Measurements from ENCODE around the gene ARSI. TPM values are rescaled to one million over a fixed set of nuclear protein-coding genes. Genes with fewer than 3 reads are reported as not detected.

ARSI gene
- total and polyA plus RNA-seq, 2 donors: 0.59 to 0.76 TPM

DNA sequence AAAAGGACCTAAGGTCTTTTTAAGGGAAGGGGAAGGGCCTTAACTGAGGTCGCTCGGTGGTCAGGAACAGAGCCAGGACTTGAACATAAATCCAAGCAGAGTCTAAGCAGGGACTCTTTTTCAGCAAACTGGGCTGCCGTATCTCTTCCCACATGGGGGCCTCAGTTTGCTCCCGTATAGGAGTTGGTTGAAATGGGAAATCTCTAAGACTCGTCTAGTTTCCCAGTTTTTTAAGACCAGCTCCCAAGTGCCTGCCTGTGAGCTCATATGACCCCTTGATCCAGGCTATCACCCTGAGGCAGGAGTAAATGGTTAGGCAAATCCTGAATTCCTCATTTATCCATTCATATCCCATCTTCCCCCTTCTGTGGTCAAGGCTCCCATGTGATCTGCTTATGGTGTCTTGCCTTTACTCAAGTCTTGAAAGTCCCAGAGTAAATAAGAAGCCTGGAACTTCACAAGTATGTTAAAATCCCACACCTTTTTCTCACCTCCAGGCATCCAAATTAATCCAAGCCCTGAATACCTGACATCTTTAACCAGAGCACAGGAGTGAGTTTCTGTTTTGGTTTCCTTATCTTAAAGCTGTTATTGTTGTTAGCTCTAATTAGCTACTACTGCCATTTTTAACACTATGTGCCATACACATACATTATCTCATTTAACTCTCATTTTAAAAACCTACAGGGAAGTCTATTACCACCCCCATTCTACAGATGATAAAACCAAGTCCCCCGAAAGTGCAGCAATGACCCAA, 3.0 kb downstream of the ARSI start:
- H3K36me3 ChIP-seq (ENCODE audit: control insufficient read depth in 2 of 2, insufficient read depth in 2 of 2, low read length in 1 of 2): no peaks in the 10 kb centered on the region
- H3K27me3 ChIP-seq (ENCODE audit: control insufficient read depth in 2 of 2, insufficient read depth in 1 of 2, low read length in 1 of 2): peaks cover 20 to 50% of the 10 kb centered on the region in 2 donors
- peaks cover 0 to 11% of the 10 kb centered on the region in 2 donors for H3K4me1 ChIP-seq (ENCODE audit: control insufficient read depth in 2 of 2, insufficient read depth in 2 of 2, low read length in 2 of 2)
- no peaks in the 10 kb centered on the region for H3K9me3 ChIP-seq (ENCODE audit: control insufficient read depth in 2 of 2, insufficient read depth in 1 of 2, low read length in 1 of 2)
- no peak for DNase-seq (ENCODE audit: low read depth in 6 of 9, low spot score in 9 of 9)
- H3K4me3 ChIP-seq (ENCODE audit: low read length in 2 of 2): no peak overlapping the region
- WGBS: 89% methylated on average over 6 of the region's 6 CpGs
- H3K27ac ChIP-seq (ENCODE audit: low read depth in 1 of 2, low read length in 1 of 2): no peak overlapping the region

DNA sequence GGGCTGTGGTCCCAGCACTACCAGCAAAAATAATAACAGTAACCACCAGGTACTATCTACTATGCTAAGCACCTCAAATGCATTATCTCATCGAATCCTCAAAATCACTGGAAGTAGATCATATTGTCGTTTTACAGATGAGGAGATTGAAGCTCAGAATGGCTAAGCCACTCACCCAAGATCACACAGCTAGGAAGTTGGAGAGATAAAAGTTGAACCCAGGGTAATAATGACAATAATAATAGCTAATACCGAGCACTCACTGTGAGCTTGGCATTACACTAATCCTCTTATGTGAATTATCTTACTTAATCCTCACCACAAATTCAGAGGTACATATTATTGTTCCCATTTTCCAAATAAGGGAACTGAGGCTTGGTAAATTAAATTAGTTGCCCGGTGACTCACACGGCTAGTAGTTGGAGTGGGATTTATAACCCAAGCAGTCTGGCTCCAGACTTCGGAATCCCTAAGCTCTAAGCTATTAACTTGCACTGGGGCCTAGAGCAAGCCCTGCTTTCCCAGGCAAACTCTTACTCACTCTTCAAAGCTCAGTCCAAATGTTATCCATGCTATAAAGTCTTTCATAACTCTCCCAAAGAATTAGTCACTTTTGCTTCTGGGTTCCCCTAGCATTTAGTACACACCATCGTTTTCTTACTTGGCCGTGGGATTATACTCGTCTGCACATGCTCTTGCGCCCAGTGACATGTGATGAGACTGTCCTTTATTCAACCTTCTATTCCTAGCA, 3.8 kb downstream of the ARSI start:
- DNase-seq (ENCODE audit: low read depth in 6 of 9, low spot score in 9 of 9): no peak
- WGBS: 95% methylated on average over 10 of the region's 10 CpGs
- Histone ChIP-seq H3K27me3 (ENCODE audit: control insufficient read depth in 2 of 2, insufficient read depth in 1 of 2, low read length in 1 of 2) (peaks cover 20 to 42% of the 10 kb centered on the region in 2 donors), H3K4me1 (ENCODE audit: control insufficient read depth in 2 of 2, insufficient read depth in 2 of 2, low read length in 2 of 2) (peaks cover 0 to 7% of the 10 kb centered on the region in 2 donors), H3K36me3 (ENCODE audit: control insufficient read depth in 2 of 2, insufficient read depth in 2 of 2, low read length in 1 of 2) (no peaks in the 10 kb centered on the region), H3K4me3 (ENCODE audit: low read length in 2 of 2) (no peak overlapping the region), H3K9me3 (ENCODE audit: control insufficient read depth in 2 of 2, insufficient read depth in 1 of 2, low read length in 1 of 2) (no peaks in the 10 kb centered on the region), H3K27ac (ENCODE audit: low read depth in 1 of 2, low read length in 1 of 2) (no peak overlapping the region)

DNA sequence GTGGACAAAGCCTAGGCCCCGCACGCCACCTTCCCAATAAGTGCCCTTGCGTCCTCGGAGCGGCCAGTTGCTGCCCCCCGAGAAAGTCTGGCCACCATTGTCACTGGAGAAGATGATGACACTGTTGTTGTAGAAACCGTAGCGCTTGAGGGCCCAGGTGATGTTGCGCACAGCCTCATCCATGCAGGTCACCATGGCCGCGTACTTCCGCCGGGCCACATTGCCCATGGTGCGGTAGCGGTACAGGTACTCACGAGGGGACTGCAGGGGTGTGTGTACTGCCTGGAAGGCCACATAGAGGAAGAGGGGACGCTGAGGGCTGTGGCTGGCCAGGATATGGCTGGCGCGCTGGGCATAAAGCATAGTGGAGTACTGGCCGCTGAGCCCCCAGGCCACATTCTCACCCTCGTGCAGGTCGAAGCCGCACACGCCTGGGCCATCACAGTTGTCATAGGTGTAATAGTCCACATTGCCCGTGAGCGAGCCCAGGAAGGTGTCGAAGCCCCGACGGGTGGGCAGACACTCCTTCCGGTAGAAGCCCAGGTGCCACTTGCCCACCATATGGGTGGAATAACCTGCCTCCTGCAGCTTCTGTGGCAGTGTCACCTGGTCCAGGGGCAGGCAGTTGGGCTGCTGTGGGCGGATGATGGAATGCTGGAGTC, 4.6 kb downstream of the ARSI start:
- no peak for DNase-seq (ENCODE audit: low read depth in 6 of 9, low spot score in 9 of 9)
- WGBS: 96% methylated on average over 31 of the region's 31 CpGs
- peaks cover 14 to 37% of the 10 kb centered on the region in 2 donors for H3K27me3 ChIP-seq (ENCODE audit: control insufficient read depth in 2 of 2, insufficient read depth in 1 of 2, low read length in 1 of 2)

DNA sequence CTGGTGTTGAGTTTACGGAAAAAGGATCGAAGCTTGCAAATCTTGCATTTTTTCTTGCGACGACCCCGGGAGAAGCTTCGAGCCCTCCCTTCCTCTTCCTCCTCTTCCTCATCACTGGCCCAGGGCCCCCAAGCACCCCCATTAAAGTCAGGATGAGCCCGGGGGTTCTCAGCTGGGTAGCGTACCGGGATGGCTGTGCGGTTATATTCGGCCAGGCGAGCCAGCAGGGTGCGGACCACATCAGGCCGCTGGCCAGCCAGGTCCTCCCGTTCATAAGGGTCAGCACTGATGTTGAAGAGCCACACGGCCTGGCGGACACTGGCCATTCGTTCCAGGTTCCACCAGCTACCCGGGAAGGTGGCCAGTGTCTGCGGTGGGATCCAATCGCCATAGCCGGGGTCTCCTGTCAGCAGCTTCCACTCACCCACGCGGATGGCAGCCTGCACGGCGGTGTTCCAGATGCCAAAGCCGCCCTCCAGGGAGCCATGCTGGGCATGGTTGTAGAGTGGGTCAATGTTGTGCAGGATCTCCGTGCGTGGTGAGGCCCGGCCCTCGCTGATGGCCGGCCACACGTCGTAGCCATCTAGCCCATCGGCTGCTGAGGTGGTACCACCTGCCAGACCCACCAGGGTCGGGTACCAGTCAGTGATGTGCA, 5.3 kb downstream of the ARSI start:
- H3K4me3 ChIP-seq (ENCODE audit: low read length in 2 of 2): no peak overlapping the region
- no peak for DNase-seq (ENCODE audit: low read depth in 6 of 9, low spot score in 9 of 9)
- 98% methylated on average over 36 of the region's 36 CpGs for WGBS
- no peaks in the 10 kb centered on the region for H3K36me3 ChIP-seq (ENCODE audit: control insufficient read depth in 2 of 2, insufficient read depth in 2 of 2, low read length in 1 of 2)
- no peaks in the 10 kb centered on the region for H3K9me3 ChIP-seq (ENCODE audit: control insufficient read depth in 2 of 2, insufficient read depth in 1 of 2, low read length in 1 of 2)
- H3K27me3 ChIP-seq (ENCODE audit: control insufficient read depth in 2 of 2, insufficient read depth in 1 of 2, low read length in 1 of 2): peaks cover 7 to 30% of the 10 kb centered on the region in 2 donors
- H3K4me1 ChIP-seq (ENCODE audit: control insufficient read depth in 2 of 2, insufficient read depth in 2 of 2, low read length in 2 of 2): peaks cover 0 to 5% of the 10 kb centered on the region in 2 donors
- no peak overlapping the region for H3K27ac ChIP-seq (ENCODE audit: low read depth in 1 of 2, low read length in 1 of 2)

More for the DNA sequence above, 4.6 kb downstream of the ARSI start:
- Histone ChIP-seq H3K4me3 (ENCODE audit: low read length in 2 of 2) (no peak overlapping the region), H3K27ac (ENCODE audit: low read depth in 1 of 2, low read length in 1 of 2) (no peak overlapping the region), H3K4me1 (ENCODE audit: control insufficient read depth in 2 of 2, insufficient read depth in 2 of 2, low read length in 2 of 2) (peaks cover 0 to 7% of the 10 kb centered on the region in 2 donors), H3K9me3 (ENCODE audit: control insufficient read depth in 2 of 2, insufficient read depth in 1 of 2, low read length in 1 of 2) (no peaks in the 10 kb centered on the region), H3K36me3 (ENCODE audit: control insufficient read depth in 2 of 2, insufficient read depth in 2 of 2, low read length in 1 of 2) (no peaks in the 10 kb centered on the region)

DNA sequence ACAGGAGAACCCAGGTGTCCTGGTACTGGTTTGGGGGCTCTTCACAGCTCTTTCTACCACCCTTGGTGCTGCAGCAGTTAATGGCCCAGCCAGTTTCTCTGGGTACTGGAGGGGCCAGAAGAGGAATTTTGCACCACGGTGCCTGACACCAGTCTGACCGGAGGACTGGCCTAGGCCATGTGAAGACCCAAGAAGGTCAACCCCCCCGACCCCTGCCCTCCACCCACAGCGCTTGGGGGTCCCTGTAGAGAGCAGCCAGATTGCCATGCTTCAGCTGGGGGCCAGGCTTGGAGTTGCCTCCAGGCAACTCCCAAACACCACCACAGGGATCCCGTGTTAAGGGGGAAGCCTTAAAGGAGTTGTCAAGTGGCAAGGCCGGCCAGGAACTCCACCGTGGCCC, 6.2 kb downstream of the ARSI start:
- Histone ChIP-seq H3K9me3 (ENCODE audit: control insufficient read depth in 2 of 2, insufficient read depth in 1 of 2, low read length in 1 of 2) (no peaks in the 10 kb centered on the region), H3K4me1 (ENCODE audit: control insufficient read depth in 2 of 2, insufficient read depth in 2 of 2, low read length in 2 of 2) (peaks cover 0 to 5% of the 10 kb centered on the region in 2 donors), H3K27ac (ENCODE audit: low read depth in 1 of 2, low read length in 1 of 2) (no peak overlapping the region), H3K36me3 (ENCODE audit: control insufficient read depth in 2 of 2, insufficient read depth in 2 of 2, low read length in 1 of 2) (no peaks in the 10 kb centered on the region), H3K27me3 (ENCODE audit: control insufficient read depth in 2 of 2, insufficient read depth in 1 of 2, low read length in 1 of 2) (peaks cover 0 to 24% of the 10 kb centered on the region in 2 donors), H3K4me3 (ENCODE audit: low read length in 2 of 2) (no peak overlapping the region)
- no peak for DNase-seq (ENCODE audit: low read depth in 6 of 9, low spot score in 9 of 9)
- 96% methylated on average over 7 of the region's 7 CpGs for WGBS

DNA sequence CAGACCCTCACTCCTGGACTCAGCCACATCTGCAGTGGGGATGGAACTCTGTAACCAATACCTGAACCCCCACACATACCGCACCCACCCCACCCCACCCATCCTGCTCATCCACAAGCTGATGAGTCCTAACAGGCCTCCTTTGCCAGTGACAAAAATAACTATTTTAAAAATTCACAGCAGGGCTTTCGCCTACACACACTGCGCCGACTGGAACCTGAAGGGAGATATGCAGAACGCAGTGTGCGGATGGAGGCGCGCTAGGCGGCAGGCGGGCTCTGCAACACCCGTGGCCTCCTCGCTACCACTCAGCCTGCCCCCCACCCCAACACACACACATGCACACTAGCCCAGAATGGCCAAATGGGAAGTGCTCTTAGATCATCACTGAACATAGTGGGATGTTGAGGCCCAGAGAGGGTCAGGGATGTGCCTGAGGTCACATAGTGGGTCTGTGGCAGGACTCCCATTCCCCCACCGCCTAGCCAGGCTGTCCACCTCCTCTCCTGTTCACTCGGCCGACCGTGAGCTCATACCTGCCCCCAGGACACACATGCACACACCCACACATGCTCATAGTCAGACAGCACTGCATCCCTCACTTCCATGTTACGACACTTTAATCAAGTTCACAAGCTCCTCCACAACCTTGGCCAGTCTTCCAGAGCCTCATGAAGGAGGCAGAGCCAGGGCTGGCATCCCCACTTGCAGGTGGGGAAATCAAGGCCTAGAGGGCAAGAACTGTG, 6.8 kb downstream of the ARSI start:
- H3K27ac ChIP-seq (ENCODE audit: low read depth in 1 of 2, low read length in 1 of 2): no peak overlapping the region
- peaks cover 0 to under 1% of the 10 kb centered on the region in 2 donors for H3K4me1 ChIP-seq (ENCODE audit: control insufficient read depth in 2 of 2, insufficient read depth in 2 of 2, low read length in 2 of 2)
- no peak overlapping the region for H3K4me3 ChIP-seq (ENCODE audit: low read length in 2 of 2)
- no peaks in the 10 kb centered on the region for H3K36me3 ChIP-seq (ENCODE audit: control insufficient read depth in 2 of 2, insufficient read depth in 2 of 2, low read length in 1 of 2)
- DNase-seq (ENCODE audit: low read depth in 6 of 9, low spot score in 9 of 9): no peak
- 92% methylated on average over 17 of the region's 17 CpGs for WGBS
- H3K27me3 ChIP-seq (ENCODE audit: control insufficient read depth in 2 of 2, insufficient read depth in 1 of 2, low read length in 1 of 2): peaks cover 0 to 23% of the 10 kb centered on the region in 2 donors
- H3K9me3 ChIP-seq (ENCODE audit: control insufficient read depth in 2 of 2, insufficient read depth in 1 of 2, low read length in 1 of 2): no peaks in the 10 kb centered on the region

DNA sequence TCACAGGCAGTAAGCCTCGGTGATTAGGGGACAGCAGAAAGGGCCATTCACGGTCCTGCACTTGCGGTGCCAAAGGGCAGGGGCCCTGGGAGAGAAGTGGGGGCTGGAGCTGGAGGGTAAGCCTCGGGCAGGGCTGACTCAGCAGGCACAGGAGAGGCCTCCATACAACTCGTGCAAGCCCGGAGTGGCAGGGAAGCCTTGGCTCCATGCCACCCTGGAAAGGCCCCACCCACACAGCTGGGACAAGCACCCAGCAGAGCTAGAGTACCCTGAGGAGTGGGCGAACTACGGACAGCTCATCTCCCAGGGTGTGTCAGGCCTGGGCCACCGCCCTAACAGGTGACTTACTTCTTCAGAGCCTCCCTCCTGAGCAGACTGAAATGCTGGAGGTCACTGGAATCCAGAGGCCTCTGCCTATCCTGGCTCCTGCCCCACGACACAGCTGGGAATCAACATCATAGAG, 7.5 kb downstream of the ARSI start:
- Histone ChIP-seq H3K4me3 (ENCODE audit: low read length in 2 of 2) (no peak overlapping the region), H3K27me3 (ENCODE audit: control insufficient read depth in 2 of 2, insufficient read depth in 1 of 2, low read length in 1 of 2) (peaks cover 0 to 16% of the 10 kb centered on the region in 2 donors), H3K36me3 (ENCODE audit: control insufficient read depth in 2 of 2, insufficient read depth in 2 of 2, low read length in 1 of 2) (no peaks in the 10 kb centered on the region), H3K4me1 (ENCODE audit: control insufficient read depth in 2 of 2, insufficient read depth in 2 of 2, low read length in 2 of 2) (no peaks in the 10 kb centered on the region), H3K27ac (ENCODE audit: low read depth in 1 of 2, low read length in 1 of 2) (no peak overlapping the region), H3K9me3 (ENCODE audit: control insufficient read depth in 2 of 2, insufficient read depth in 1 of 2, low read length in 1 of 2) (no peaks in the 10 kb centered on the region)
- WGBS: 93% methylated on average over 10 of the region's 10 CpGs
- no peak for DNase-seq (ENCODE audit: low read depth in 6 of 9, low spot score in 9 of 9)

DNA sequence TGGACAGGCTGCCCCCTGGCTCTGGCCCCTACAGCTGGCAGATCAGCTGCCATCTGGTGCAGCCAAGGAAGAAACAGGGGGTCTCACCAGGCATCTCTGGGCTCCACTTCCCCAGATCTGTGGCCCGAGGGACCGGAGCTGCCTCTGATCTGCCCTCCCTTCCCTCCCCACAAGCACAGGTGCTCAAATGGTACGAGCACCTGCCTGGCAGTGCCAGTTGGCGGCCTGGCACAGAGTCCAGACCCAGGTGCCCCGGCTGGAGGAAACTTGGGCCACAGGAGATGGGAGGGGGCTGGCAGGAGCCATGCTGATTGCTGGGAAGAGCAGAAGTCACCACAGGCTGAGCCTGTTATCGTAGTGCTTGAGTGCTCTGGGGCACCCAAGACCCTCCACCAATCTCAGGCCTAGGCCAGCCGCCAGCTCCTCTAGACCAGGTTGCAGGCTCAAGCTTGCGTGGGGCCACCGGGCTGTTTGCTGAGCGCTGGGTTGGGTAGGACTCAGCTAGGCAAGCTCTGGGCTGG, 8.1 kb downstream of the ARSI start:
- no peak overlapping the region for H3K4me3 ChIP-seq (ENCODE audit: low read length in 2 of 2)
- peaks cover 0 to 17% of the 10 kb centered on the region in 2 donors for H3K27me3 ChIP-seq (ENCODE audit: control insufficient read depth in 2 of 2, insufficient read depth in 1 of 2, low read length in 1 of 2)
- no peak for DNase-seq (ENCODE audit: low read depth in 6 of 9, low spot score in 9 of 9)
- WGBS: 88% methylated on average over 10 of the region's 10 CpGs
- H3K4me1 ChIP-seq (ENCODE audit: control insufficient read depth in 2 of 2, insufficient read depth in 2 of 2, low read length in 2 of 2): no peaks in the 10 kb centered on the region
- no peaks in the 10 kb centered on the region for H3K9me3 ChIP-seq (ENCODE audit: control insufficient read depth in 2 of 2, insufficient read depth in 1 of 2, low read length in 1 of 2)
- H3K36me3 ChIP-seq (ENCODE audit: control insufficient read depth in 2 of 2, insufficient read depth in 2 of 2, low read length in 1 of 2): no peaks in the 10 kb centered on the region
- no peak overlapping the region for H3K27ac ChIP-seq (ENCODE audit: low read depth in 1 of 2, low read length in 1 of 2)
